GM19372 (cell line): ENCODE data around the gene EBF3.

Experiments
- ATAC-seq: cut with Tn5 transposase; IDR thresholded peaks from one replicate; pipeline ENCODE4 v1.9.1; 2021; ENCODE audit warnings: mild to moderate bottlenecking, low read depth, moderate library complexity; ENCODE audit not compliant: unreplicated experiment

EBF3 gene

DNA sequence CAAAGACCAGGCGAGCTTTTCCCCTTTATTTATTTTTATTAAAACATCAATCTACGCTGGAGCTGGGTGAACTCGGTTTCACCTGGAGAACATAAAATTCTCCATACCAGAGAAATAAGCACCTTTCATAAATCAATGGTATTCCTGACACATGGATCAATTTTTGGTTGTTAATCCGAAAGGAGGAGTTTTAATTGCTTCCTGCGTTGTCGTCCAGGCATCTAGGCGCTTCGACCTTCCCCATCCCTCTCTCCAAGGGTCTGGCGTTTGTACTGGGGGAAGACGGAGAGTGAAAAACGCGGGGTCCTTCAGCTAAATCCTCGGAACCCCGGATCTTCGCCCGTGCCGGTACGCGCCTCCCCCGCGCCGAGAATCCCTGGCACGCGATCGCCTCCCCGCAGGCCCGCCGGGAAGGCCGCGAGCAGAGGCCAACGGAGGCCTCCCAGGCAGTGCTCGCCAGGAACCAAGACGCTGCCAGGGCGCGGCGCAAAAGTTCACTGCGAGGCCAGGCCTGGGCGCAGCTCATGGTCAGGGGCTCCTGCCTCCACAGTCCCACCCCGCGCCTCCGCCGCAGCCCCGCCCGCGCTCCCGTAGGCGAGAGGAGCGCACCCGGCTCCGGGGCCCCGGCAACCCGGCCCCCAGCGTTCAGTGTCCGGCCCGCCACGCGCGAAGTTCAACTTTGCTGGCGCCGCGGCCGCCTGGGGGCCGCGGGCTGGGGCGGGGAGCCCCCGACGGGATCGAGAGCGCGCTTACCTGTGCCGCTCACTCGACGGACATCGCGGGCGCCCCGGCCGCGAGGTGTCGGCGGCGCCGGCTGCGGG is 8.3 kb upstream of the EBF3 start:
- ATAC-seq = no peak

DNA sequence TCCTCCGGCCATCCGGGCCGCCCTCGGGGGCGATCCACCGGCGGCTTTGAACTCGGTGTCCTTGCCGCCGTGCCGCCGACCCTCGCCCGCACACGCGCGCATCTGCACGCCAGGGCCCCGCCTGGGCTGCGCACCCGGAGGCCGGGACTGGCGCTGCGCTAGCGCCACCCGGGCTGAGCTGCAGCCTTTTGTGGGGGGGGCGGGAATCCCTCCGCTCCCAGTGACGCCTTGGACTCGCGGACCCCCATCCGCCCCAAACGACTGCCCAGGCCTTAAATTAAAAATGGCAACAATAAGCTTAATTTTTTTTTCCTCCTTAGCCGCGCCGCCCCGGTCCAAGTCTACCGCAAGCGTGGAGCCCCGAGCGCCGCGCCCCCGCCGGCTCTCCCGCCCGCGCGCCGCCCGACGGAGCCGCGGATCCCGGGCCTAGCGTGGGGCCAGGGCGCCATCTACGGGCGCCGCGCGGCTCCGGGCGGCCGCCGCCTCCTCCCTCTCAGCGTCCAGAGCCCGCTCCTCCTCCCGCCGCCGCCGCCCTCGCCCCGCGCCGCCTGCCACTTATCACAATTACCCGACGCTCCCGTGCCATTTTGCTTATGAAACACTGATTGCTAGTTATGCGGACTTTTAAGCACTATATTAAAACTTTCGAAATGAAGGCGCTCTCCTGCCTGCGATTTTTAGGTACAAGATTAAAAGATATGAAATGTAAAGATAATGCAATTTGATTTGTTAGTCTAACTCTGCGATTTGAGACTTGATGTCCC is 7.5 kb upstream of the EBF3 start:
- ATAC-seq = peak; percentile 67

DNA sequence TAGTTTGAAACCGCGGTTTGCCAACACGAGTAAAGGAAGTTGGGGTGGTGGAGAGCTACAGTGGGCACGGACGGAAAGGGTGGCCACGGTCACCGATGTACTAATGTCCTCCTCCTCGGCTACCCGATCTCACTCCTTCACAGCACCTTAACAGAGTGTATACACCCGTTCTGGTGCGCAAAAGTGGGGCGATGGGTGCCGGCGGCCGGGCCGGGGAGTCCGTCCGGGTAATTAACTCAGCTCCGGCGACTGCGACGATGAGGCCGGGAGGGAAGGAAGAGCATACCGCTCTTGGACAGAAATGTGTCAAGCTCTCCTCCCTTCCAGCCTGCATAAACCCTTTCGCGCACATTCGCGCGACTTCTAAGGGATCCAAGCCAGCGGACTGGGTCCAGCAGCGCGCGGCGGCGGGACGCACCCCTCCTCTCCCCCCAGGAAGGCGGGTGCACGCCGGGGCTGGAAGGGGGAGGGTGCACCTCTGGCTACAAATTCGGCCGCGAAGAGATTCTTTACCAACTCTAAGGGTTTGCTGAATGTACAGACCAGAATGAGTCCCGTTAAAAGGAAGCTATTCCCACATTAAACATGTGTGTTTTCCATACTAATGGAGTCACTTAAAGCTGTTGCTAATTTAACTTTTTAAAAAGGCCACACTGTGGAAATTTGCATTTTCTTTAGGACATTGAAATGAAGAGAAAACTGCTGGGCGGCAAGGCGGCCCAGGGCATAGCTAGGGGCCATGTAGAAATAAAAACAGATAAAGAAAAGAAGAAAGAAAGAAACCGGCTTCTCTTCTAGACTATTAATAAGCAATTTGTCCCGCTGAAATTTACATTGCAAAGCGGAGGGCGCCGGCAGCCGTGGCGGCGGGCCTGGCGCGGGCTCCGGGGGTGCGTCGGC is 6.6 kb upstream of the EBF3 start:
- ATAC-seq = no peak

DNA sequence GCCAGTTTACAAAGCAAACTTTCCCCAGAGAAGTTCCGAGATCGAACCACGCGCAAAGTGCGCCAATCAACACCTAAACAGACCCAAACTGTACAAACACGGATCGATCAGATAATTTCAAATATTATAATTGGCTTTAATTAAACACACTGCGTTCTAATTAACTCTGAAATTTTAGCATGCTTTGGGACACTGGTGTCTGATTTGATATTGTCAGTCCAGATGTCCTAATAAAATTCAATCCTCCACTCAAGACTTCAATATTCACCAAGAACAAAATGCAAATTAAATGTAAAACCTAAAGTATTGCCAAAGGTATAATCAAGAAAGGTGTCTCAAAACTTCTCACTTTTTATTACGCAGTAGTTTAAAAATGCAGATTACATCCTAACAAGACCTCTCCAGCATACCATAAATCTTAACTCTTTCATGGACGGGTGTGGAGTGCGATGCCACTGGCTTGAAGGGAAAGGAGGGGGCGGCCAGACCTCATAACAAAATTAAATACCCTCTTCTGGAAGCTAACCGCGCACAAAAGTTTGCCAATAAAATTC is 5.9 kb upstream of the EBF3 start:
- ATAC-seq = no peak

DNA sequence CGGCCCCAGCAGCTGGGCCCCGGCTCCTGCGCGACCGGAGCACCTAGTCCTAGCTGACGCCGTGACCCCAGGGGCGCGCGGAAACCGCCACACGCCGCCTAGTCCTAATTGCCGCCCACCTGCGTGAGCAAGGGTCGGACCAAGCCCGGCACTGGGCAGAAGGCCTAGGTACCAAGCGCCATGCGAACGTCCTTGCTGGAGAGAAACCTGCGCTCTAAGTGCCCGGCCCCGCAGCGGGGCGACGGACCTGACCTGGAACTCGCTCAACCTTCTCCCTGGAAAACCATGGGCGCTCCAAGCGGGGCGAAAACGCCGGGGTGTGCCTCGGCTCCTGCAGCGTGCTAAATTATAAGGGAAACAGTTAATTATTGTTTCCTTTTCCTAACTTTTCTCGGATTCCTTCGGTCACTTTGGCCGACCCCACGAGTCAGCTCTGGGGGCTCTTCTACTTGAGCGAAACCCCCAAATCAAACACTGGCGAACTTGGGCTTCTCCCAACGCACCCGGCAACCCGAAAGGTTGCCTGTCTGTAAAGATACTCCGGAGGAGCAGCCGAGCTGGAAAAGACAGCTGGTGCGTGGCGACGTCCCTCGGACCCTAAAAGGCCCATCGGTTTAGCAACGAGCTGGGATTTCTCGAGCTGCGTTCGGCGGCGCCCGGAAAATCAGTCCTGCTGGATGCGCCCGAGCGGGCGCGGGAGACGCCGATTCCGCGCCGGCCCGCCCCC is 5.3 kb upstream of the EBF3 start:
- no peak for ATAC-seq

DNA sequence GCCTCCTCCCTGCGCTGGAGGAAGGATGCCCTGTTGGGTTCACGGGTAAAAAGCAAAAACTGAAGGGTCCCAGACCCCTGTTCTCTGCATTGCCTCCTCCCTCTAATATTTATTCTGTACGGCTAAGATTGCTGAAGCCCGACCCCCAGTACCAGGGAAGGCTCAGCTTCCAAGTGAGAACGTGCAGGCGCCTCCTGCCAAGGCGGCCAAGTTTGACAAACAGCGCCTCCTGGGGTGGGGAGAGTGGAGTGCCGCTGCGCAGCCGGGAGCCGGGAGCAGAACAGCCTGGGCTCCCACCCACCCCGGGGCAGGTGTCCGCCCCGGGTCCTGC is 4.7 kb upstream of the EBF3 start:
- no peak for ATAC-seq

DNA sequence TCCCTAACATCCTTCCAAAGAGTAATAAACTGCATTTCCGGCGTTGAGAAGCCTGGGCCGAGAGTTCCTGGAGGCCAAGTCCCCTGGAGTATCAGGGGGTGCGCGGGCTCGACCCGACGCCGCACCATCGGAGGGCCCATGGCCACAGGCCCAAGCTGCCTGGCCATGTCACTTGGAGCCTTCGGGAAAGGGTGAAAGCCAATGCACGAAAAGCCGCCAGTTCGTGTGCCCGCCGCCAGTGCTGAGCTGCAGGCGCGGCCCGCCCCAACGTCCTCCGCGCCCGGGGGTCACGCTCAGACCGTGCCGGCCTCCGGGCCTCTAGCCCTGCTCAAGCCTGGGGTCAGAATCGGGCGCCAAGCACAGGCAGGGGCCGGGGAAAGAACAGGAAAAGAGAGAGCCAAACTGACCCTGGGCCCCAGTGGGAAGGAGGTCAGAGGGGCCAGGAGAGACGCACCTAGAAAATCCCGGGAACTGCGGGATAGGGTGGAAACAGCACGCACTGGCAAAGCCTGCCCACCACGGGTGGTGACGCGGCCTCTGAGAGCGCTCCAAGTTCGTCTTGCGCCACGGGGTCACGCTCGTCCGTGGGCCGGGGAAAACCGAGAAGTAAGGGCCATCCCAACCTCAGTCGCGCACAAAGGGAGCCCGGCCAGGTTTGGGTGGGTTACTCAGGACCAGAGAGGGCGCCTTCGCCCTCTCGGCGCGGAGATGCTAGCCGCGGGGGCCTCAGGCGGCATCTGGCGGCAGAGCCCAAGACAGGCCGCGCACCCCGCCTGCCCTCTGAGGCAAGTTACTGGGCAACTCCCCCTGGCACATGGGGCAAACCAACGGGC is 4.2 kb upstream of the EBF3 start:
- ATAC-seq = no peak

DNA sequence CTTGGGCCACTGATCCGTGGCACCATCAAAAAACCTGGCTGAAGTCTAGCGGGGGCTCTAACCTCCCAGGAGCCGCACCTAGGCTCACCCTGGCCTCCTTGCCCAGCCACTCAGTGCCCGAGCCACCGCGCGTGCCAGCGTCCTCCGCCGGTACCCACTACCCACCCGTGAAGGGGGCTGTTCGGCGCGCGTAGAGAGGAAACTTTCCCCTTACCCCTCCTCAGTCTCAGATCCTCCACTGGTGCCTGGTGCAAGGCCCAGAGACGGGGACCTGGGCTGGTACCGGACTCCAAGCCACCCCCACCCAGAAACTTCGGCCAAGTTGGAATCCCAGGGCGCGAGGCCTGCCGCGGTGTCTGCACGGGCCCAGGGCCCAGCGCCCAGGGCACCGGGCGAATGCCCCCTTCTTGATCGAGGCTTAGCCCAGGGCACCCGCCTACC is 3.5 kb upstream of the EBF3 start:
- no peak for ATAC-seq

DNA sequence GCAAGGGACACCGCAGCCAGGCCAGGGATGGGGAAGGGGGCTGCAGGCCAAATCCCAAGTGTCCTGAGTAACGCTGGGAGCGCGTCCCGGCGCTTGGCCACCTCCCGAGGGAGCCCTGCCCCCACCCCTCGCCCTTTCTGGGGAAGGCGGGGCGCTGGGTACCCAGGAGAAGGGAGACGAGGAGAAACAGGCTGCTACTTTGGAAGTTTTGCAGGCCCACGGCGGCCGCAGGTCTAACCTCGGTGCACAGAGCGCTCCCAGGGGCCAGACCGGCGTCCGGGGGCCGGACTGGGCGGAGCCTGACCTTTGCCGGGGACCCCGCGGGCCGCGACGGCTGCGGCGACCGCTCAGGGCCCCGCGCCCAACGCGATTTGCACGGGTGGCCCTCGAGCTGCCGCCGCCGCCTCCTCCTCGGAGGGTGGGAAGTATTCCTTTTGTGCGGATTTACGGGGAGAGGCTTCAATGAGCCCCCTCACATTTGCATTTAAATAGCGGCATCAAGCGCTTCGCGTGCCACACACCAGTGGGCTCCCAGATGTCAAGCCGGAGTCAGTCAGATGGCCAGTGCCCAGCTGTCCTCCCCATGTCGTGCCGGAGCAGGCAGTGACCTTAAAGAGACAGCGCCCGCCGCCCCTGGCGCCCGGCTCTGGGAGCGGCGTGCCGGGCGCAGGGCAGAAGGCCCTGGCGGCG is 3.0 kb upstream of the EBF3 start:
- ATAC-seq = no peak

DNA sequence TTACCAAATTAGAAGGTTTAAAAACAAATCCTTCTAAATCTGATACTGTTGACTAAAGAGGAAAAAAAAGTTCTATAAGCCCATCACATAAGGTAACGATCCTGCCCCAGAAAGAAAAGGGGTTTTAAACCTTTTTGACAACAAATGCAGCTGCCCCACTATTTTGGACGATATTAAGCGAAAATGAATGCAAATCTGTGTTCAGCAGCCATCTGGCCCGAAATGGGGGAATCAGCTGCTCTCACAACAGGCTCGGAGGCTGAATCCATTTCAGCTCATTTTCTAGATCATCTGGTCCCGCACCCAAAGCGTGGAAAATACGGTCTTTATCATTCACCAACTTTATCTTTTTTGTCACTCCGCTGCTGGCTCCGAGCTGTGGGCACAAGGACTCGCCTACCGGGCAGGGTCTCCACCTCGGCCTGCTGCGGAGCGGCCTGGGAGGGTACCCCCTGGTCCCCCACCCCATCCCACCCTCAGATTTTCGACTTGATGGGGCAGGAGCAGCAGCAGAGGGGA is 2.4 kb upstream of the EBF3 start:
- no peak for ATAC-seq

DNA sequence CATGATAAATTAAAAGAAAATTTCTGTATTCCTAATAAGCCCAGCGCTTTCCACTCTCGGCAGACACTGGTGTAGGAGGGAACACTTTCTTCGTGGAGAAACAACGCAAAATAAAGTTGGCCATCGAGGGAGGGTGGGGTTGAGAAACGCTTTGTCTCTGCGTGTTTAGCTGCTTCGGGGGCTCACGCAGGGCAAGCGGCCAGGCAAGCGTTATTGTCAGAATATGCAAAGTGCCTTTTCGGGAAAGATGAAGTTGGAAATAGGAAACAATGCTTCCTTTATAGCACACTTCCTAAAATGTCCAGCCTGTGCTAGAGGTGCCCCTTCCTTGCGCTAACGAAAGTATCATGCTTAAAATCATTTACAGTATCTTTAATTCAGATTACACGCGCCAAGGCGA is 1.9 kb upstream of the EBF3 start:
- no peak for ATAC-seq

DNA sequence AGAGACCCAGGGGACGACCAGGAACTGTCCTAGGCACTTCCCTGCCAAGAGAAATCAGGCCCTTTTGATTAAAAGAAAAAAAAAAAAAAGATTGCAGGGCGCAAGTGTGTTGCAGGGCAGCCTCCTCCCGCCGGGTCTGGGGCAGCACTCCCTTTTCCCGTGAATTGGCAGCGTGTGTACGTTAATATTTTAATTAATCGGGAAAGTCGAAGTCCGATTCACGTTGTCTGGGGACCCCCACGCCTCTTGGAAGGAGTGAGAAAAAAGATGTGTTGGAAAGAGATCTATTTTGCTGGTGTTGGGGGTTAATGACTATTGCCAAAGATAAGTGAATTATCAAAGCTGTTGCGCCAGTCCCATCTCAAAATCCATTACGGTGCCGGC is 1.3 kb upstream of the EBF3 start:
- no peak for ATAC-seq

DNA sequence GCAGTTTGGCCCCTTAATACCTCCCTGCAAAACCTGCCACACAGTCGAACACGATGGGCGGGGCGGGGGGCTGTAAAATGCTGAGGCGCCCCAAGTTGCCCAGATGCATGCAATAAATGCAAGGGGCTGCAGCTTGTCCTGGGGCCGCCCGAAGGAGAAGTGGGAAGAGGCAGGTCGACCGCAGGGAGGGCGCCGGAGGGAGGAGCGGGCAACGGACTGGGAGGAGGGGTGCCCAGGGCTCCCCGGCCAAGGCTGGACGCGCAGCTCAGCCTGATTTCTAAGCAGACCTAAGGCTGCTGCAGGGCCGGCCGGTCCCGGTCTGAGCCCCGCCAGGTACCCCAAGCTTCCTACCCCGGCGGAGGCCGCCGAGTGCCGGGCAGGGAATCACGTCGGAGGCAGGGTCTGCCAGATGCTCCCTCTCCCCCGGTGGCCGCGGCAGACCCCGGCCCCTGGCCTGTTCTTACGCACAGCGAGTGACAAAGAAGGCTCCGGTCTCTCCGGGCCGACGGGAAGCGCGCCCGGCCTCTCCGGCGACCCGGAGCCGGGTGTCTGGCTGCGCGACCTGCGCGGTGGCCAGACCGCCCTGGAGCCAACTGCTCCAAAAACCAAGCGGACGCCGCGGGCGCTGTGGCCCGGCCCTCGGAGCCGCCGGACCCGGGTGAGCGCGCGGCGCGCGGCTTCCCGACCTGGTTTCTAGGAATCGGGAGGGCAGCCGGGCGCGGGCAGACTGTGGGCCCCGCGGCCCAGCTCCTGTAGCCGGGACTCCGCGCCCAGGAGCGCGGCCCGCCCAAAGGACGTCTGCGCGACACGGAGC is 744 bp upstream of the EBF3 start:
- ATAC-seq = no peak

DNA sequence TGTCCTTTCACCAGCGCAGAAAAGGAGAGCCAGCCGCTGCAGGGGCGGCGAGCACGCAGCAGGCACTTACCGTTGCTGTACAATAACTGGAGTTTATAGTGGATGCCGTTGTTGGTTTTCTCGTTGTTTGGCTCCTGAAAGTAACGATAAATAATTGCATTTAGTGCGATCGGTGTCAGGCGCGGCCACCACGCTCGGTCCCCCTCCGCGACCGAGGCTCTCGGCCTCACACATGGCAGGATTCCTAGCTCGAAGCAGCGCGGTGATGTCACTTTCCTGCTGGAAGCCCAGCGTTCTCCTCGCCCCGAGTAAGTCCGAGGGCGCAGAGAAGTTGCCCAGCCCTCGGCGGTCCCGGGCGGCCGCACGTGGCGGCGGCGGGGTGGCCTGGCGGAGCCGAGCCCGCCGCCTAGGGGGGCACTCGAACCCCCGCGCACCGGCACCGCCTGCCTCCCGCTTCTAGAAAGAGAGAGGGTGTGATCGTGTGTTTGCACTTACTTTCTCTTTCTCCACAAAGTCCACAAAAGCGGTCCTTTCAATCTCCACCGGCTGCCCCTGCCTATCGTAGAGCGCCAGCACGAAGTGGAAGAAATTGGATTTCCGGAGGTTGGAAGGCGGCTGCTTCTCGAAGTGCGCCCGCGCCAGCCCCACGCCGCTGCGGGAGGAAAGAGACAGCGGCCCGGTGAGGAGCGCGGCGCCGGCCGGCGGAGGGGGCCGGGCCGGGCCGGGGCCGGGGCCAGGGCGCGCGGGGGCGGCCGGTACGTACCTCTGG is 1.0 kb downstream of the EBF3 start:
- no peak for ATAC-seq

DNA sequence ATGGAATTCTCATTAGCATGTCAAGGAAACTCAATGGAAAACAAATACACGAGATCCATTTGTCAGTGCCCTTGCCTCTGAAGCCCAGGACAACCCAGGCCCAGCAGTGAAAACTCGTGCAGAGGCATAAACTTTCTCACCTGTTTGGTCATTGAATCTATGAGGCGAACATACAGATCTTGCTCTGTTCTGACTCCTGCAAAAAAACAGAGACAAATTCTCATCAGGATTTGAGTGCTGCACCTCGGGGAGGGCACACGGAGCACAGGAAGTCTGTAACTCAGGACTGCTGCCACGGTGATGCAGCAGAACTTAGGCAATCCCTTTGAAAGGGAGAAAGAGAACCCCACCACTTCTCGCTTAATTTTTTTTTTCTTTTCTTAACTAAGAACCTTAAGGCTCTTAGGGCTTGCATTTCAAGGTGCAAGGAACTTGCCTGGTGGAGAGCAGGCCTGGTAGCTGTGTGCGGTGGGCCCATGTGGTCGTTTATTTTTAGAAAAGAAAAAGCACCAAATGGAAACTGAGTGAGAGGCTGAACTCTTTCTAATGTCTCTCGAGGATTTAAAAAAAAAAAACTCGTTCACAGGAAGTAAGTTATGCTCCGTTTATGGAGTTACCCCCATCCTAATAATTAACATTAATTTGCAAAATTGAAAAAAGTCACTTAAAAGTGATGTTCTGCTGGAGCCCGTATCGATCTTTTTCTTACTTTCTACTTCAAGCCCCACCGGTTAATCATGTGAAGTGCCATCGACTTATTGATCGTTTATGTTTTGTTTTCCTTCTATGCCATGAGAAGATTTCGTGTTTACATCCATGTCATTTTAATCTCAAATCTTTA is 1.8 kb downstream of the EBF3 start:
- no peak for ATAC-seq

DNA sequence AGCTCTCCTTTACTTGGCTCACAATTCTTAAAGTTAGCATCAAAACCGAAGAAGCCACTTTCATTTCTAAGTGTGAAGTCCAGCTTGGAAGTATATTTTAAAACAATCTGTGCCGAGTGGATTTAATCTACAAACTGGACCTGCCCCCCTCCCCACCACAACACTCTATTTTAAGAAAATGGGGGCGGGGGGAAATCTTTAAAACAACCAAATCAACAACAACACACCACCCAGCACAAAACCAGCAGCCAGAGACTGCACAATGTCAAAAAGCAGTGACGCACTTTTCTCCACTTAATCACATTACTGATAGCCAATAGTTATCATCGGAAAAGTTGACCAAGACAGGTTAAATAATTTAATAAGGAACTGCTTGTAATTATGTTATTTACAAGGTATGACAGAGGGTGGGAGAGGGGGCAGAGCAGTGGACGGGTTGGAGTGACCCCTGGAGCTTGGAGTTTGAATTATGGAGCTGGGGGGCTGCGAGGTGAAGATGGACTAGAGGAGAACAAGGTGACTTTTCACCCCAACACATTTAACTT is 2.8 kb downstream of the EBF3 start:
- ATAC-seq = no peak
